Measurements from ENCODE around the gene IL2RG. TPM values are rescaled to one million over a fixed set of nuclear protein-coding genes. Genes with fewer than 3 reads are reported as not detected.
A peak's percentile ranks its signal among the peaks of the same experiment; 100 is the strongest.

The IL2RG gene
- total RNA-seq, 4 donors from 2014 or later: 3.0 to 42.9 (median 3.3) TPM; not detected in 1

GRCh38 chrX:71082124-71082647, 29.2 kb downstream of the IL2RG start:
- Histone ChIP-seq H3K27ac (no peak overlapping the region), H3K27me3 (no peaks in the 10 kb centered on the region), H3K4me1 (no peaks in the 10 kb centered on the region), H3K36me3 (no peaks in the 10 kb centered on the region), H3K9me3 (no peaks in the 10 kb centered on the region), H3K4me3 (no peak overlapping the region)
- intact Hi-C loops (cut with DNase I; ENCODE audit: low total_unique reads): no loop called here
- no peak for DNase-seq
- no peak for TF ChIP-seq POLR2A (IDR thresholded peaks at IDR 0.05)
- TF ChIP-seq, protein P1, sequence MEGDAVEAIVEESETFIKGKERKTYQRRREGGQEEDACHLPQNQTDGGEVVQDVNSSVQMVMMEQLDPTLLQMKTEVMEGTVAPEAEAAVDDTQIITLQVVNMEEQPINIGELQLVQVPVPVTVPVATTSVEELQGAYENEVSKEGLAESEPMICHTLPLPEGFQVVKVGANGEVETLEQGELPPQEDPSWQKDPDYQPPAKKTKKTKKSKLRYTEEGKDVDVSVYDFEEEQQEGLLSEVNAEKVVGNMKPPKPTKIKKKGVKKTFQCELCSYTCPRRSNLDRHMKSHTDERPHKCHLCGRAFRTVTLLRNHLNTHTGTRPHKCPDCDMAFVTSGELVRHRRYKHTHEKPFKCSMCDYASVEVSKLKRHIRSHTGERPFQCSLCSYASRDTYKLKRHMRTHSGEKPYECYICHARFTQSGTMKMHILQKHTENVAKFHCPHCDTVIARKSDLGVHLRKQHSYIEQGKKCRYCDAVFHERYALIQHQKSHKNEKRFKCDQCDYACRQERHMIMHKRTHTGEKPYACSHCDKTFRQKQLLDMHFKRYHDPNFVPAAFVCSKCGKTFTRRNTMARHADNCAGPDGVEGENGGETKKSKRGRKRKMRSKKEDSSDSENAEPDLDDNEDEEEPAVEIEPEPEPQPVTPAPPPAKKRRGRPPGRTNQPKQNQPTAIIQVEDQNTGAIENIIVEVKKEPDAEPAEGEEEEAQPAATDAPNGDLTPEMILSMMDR (IDR thresholded peaks at IDR 0.05): no peak

- Histone ChIP-seq H3K4me1 (no peaks in the 10 kb centered on the region), H3K27ac (no peak overlapping the region), H3K36me3 (no peaks in the 10 kb centered on the region), H3K27me3 (no peaks in the 10 kb centered on the region), H3K4me3 (no peak overlapping the region), H3K9me3 (no peaks in the 10 kb centered on the region)
- no peak for DNase-seq
- TF ChIP-seq, protein P1 (IDR thresholded peaks at IDR 0.05): no peak
- TF ChIP-seq POLR2A (IDR thresholded peaks at IDR 0.05): no peak
- intact Hi-C loops (cut with DNase I; ENCODE audit: low total_unique reads): no loop called here
Observed at GRCh38 chrX:71081330-71082123, 29.9 kb downstream of the IL2RG start.

GRCh38 chrX:71070531-71070930, 40.8 kb downstream of the IL2RG start:
- H3K36me3 ChIP-seq: no peaks in the 10 kb centered on the region
- no peaks in the 10 kb centered on the region for H3K4me1 ChIP-seq
- H3K4me3 ChIP-seq: no peak overlapping the region
- no peak for TF ChIP-seq POLR2A (IDR thresholded peaks at IDR 0.05)
- TF ChIP-seq, protein P1 (IDR thresholded peaks at IDR 0.05): no peak
- no peak for DNase-seq
- no peaks in the 10 kb centered on the region for H3K27me3 ChIP-seq
- H3K27ac ChIP-seq: no peak overlapping the region
- H3K9me3 ChIP-seq: no peaks in the 10 kb centered on the region
- intact Hi-C loops (cut with DNase I; ENCODE audit: low total_unique reads): no loop called here

GRCh38 chrX:71068044-71068918, 43.1 kb downstream of the IL2RG start, which contains the start of gene SNX12:
TSS of gene SNX12 (minus strand) at chrX:71068334. CDS start at chrX:71068306, 28 bp downstream.
- Histone ChIP-seq H3K27ac (peak within 1 kb of the TSS; percentile 85 to 86), H3K36me3 (no peaks in the 10 kb centered on the region), H3K4me1 (no peaks in the 10 kb centered on the region), H3K4me3 (peak within 1 kb of the TSS; percentile 48 to 64), H3K9me3 (no peaks in the 10 kb centered on the region), H3K27me3 (no peaks in the 10 kb centered on the region)
- intact Hi-C loops (cut with DNase I; ENCODE audit: low total_unique reads): no loop called here
- peak; percentile 45 to 59 for TF ChIP-seq POLR2A (IDR thresholded peaks at IDR 0.05)
- TF ChIP-seq, protein P1 (IDR thresholded peaks at IDR 0.05): peak in 2 of 4 experiments; percentile 84 to 93
- peak; percentile 87 to 92 for DNase-seq
